CD4-positive, alpha-beta T cell treated with Interleukin-6 for 4 hours (primary cell): ENCODE results near the gene HLA-DRB1.
"Not testable (repeated sequence)": the region's sequence is repeated elsewhere in the genome, so short reads cannot be mapped to it uniquely, and the experiment has no call there.

ENCODE experiments used
- DNase-seq: peaks from one replicate; pipeline ENCODE4 v3.0.0-alpha.2; 2020; ENCODE audit warnings: mixed read lengths

Gene HLA-DRB1

DNA sequence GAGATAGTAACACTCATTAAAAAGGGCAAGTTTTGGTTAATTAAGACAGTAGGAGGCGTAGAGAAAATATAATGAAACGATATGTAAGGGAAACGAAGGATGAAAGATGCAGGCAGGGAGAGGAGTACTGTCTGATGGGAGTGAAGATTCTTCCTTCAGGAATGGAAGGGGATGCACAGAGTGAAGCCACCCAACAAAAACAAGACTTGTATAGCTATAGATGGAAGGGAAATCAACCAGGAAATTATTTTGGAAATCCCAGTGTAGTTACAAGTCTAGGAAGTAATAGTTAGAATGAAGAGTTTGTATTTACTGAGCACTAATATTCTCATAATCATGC lies 19.7 kb upstream of the HLA-DRB1 start:
- no peak for DNase-seq

DNA sequence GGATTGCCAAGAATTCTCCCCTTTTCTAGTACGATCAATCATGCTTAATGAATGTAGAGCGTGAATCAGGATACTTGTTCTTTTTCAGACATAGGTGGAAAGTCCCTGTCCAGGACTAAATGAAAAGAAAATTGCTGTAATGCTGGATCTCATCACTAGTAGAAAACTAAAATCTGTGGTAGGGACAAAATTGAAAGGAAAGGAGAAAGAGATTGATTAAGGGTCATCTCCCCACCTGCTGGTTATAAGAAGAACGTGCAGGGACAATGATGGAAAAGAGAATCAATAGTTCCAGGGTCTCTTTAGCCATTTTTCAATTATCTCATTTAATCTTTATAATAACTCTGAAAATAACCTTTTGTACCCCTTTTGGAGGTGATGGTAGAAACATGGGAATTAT lies 18.7 kb upstream of the HLA-DRB1 start:
- DNase-seq: no peak

DNA sequence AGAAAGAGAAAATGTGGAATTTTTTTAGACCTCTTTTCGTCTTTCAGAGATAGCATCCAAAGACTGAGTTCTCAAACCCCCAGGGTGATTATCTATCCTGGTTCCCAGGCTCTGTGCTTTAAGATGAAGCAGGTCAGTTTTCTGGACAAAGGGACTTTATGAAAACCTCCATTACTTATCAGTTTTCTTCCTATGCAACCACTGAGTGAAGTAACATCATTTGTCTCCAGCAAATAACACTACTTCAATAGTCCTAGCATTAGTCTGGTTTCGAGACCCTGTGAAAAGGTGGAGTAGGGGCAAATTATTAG lies 18.3 kb upstream of the HLA-DRB1 start:
- DNase-seq: no peak

DNA sequence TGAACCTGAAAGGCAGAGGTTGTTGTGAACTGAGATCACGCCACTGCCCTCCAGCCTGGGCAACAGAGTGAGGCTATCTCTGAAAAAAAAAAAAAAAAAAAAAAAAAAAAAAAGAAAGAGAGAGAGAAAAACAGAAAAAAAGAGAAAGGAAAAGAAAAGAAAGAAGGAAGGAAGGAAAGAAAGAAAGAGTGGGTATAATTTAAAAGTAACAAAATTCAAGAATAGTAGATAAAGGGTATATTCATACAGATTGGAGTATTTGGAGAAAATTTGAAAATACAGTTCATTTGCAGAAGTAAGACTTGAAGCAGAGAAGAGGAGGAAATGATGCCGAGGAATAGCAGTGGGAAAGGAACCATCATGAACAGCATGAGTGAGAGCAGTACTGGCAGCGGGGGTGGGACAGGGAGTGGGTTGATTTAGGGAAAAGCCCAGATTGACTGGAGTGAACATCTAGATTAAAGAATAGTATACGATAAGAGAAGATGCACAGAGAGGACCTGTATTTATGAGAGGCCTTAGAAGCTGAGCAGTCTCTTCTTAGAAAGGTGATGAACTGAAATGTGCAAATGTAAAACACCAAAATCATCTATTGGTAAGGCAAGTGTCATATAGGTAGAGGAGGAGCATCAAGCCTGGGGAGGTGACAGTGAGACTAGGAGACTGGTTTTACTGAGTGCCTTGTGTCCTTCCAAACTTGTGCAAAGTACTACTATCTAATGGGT lies 17.8 kb upstream of the HLA-DRB1 start:
- no peak for DNase-seq

DNA sequence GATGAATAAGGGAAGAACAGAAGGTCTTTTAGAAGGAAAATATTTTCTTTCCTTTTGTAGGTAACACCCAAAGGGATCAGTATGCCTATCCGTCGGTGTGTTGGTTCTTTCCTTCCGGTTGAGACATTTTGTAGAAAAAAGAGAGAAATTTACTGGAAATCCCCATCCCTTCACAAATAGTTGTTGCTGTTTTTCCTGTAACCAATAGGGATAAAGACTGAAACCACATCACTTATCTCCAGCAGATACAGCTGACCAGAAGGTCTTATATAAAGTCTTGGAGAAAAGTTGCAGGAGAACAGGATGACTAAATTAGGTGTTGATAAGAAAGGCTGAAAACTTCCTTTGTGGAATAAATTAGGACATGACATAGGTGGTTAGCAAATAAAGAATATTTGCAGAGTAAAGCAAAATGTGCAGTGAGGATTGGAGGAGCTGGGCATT lies 14.8 kb upstream of the HLA-DRB1 start:
- no peak for DNase-seq

DNA sequence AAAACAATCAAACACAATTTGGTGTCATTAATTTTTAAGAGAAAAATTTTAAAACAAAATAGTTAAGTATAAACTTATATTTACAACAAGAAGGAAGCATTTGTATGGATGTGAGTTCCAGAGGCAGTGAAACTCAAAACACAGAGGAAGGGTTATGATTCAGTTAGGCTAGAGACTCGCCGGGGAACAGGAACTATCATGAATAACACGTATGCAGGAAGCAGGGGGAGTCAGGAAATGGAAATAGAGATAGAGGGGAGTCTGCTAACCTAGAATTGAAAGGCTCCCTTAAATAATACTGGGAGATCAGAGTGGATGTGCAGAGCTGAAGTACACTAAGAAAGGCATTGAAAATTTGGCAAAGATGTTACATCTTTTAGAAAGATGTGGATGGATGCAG lies 14.2 kb upstream of the HLA-DRB1 start:
- no peak for DNase-seq

DNA sequence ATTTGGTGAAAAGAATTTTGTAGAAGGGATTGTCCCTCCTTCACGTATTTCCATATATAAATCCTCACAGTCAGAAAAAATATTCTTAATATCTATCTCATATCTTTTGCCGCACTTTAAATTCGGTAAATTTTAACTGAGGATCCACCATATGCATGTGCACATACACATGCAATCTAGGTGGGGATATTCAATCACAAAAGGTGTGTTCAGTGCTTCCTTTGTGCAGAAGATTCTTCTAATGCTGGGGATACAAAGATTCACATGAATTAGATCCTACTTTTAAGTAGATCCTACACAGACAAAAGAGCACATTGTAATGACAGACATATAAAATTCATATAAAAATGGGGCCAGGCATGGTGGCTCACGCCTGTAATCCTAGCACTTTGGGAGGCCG lies 13.6 kb upstream of the HLA-DRB1 start:
- DNase-seq: no peak

DNA sequence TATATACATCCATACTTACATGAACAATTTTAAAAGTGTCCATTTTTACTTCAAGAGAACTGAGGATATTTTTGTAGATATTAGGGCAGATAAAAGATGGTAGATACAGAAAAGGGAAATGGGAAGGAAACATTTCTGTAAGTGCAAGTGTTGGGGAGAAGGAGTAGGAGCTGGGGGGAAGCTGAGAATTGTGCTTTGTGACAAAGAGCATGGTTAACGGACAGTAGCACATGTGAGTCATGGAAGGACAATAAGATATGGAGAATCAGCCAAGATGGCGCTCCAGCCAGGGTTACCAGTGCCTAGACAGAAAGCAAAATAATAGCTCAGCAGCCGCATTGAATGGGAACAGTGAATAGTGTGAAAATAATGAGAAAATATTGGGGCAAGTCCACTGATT lies 12.7 kb upstream of the HLA-DRB1 start:
- no peak for DNase-seq

DNA sequence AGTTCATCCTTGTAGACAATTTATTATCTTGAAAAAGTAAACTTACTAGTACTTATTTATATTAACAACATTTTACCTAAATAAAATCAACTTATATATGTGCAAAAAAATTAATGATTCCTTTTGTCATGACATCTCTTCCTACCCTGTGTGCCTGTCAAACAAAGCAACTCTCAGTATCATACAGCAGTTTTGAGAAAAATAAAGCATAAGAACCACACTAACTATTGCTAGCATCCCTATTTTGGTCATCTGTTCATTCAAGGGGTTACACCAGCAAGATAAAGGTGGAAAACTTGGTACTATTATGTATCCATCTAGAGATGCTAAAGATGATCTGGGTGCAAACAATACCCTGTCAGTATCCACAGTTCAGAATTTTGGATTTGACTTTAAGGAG lies 7.4 kb upstream of the HLA-DRB1 start:
- DNase-seq: no peak

DNA sequence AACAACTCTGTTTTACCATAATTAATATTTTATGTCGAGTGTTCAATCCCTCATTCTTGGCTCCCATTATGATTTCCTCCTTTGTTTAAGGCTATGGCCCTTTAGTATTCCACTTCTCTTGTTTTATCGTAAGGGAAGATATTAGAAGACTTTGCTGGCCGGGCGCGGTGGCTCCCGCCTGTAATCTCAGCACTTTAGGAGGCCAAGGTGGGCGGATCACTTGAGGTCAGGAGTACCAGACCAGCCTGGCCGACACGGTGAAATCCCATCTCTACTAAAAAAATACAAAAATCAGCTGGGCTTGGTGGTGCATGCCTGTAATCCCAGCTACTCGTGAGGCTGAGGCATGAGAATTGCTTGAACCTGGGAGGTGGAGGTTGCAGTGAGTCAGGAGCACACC lies 1.1 kb upstream of the HLA-DRB1 start:
- not testable (repeated sequence) for DNase-seq

DNA sequence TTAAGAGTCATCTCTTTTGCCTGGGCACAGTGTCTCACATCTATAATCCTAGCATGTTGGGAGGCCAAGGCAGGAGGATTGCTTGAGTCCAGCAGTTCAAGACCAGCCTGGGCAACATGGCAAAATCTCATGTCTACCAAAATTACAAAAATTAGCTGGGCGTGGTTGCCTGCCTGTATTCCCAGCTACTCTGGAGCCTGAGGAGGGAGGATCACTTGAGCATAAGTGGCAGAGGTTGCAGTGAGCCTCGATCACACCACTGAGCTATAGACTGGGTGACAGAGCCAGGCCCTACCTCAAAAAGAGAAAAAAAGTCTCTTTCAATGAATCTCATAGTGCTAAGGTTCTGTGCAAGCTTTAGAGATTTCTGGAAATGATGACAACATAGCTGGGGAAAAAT lies 1.5 kb downstream of the HLA-DRB1 start:
- no peak for DNase-seq

DNA sequence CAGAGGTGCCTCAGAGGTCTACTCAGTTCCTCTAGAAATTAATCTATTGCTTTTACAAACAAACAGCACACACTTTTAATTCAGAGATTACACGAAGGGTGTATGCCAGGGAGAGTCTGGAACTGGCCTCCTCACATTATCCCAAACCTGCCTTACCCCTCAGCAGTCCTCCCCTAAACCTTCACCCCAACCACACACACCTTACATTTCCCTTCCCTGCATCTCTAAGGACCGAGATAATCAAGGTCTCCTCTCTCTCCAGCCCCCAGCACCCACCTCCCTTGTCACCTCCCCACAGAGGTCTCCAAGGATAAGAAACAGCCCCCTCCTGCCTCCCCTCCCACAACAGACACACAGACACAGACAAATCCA lies 6.1 kb downstream of the HLA-DRB1 start:
- DNase-seq: no peak

DNA sequence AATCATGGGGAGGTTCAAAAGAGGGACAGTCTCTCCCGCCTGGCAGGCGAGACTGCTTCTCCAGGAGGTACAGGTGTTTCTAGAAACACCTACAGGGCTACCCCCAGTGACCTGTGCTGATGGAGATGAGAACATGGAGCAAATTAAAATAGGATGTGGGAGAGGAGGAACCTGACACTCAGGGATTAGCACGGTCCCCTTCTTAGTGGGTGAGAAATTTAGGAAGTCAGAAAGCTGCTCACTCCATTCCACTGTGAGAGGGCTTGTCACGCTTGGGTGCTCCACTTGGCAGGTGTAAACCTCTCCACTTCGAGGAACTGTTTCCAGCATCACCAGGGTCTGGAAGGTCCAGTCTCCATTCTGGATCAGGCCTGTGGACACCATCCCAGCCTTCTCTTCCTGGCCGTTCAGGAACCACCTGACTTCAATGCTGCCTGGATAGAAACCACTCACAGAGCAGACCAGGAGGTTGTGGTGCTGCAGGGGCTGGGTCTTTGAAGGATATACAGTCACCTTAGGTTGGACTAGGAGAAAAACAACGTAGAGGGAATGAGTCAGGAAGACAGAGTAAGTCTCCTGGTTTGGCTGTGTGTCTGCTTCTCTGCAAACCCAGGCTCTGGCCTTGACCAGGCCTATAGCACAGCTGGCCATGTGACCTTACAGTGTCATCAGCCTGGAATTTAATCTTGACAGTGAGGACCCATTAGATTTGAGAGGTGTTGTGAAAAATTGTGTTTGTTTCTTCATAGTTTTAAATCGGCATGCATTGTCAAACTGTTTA lies 8.1 kb downstream of the HLA-DRB1 start:
- no peak for DNase-seq

DNA sequence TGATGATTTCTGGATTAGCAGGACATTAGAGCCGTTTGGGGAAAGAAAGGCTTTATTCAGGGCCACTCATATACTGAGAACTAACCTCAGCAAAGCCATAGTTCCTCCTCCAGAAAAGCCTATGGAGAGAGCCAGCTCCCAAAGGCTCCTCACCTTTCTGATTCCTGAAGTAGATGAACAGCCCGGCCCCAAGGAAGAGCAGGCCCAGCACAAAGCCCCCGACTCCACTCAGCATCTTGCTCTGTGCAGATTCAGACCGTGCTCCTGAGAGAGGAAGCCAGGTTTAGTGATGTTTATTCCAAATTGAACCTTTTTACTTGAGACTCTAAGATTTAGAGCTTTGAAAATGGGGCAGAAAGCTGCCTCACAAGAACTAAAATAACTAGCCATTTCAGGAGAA lies 9.1 kb downstream of the HLA-DRB1 start:
- no peak for DNase-seq

DNA sequence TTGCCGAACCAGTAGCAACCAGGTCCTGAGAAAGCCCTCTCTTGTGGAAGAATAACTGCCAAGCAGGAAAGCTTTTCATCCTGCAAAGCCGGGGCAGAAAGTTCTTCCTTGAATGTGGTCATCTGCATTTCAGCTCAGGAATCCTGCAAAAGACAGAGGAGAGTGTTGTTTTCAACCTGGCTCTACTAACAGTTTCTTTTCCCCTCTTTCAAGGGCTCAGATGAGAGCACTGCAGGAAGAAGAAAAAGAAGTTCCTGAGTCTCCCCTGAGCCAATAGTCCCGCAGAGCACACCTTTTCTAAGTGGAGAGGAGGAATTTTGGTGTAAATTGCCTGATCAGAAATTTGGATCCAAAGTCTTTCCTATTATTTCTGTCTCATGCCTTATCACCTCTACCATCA lies 10.7 kb downstream of the HLA-DRB1 start:
- DNase-seq: no peak

DNA sequence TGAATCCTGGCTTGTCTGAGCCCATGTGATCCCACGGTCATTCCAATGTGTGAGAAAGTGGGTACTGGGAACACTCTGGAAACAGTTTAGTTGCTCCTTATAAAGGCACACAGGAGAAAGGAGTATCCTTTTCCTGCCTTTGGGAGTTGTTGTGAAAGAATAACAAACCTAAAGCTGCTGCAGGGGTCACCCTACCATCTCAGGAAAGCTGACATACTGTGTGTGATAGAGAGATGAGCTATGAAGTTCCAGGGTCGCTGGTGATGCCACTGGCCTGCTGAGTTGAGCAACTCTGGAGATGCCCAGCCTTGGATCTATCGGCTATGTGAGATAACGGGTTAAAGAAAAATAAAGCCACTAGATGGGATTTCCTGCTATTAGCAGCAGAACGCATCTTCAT lies 12.2 kb downstream of the HLA-DRB1 start:
- DNase-seq: not testable (repeated sequence)

DNA sequence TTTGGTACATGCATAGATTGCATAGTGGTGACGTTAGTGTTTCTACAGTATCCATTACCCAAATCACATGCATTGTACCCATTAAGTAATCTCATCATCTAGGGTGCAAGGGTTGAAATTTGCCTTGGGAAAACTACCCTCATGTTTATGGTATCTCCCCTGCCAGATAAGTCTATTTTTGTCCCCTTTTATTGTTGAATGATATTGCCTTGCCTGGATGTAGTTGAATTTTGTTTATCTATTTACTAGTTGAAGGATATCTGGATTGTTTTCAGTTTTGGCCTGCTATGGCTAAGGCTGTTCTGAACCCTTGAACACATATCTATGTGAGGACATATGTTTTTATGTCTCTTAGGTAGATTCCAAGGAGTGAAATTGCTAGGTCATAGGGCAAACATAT lies 13.4 kb downstream of the HLA-DRB1 start:
- DNase-seq: no peak

DNA sequence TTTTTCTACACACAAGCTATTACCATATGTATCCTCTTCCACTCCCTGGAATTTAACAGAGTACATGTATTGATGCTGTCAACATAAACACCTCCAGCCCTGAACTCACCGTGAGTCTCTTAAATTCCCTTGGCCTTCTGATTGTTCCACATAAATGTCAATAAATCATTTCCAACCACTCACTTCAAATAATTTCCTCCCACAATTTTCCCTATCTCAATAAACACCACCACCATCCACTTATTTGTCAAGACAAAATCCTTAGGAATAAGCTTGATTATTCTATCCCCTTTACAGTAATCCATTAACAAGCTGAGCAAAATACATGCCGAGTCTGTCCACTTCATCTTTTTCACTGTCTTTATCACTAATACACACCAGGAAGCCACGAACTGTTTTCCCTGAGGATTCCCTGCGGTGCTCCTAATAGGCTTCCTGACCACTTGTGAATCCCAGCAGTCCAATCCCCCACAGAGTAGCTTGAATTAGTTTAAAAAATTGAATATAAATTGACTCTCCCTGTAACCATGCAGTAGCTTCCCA lies 19.2 kb downstream of the HLA-DRB1 start:
- no peak for DNase-seq

DNA sequence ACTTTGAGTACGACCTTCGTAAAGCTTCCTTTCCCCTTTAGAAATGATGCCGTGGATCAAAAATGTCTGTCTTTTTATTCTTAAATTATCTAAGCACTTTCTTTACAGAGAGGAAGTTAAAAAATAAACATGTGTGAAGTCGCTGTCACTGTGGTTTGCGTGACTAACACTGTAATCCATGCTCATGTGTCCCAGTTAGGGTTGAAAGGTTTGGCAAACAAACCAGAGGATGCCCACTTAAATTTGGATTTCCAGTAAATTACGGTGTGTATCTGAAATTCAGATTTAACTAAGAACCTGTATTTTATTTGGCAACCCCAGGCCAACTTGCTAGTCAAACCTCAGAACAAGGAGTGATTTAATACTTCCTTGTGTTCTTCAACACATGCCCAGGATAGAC lies 21.1 kb downstream of the HLA-DRB1 start:
- no peak for DNase-seq

DNA sequence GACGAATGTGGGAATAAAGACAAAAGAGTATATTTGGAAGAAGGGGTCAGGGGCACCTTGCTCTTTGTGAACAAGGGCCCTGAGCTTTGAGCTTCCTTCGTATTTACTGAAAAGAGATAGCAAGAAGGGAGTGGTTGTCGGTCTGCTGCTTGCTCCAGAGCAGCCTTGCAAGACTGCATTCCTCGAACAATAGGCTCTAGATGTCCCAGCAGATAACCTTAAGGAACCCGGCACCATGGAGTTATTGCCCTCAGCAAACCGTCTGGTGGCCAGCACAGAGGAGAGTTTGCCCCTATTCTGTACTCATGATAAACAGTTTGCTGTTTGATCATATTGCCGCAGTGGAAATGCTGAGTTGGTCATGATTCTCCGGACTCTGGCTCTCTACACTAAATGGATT lies 22.7 kb downstream of the HLA-DRB1 start:
- DNase-seq: no peak

DNA sequence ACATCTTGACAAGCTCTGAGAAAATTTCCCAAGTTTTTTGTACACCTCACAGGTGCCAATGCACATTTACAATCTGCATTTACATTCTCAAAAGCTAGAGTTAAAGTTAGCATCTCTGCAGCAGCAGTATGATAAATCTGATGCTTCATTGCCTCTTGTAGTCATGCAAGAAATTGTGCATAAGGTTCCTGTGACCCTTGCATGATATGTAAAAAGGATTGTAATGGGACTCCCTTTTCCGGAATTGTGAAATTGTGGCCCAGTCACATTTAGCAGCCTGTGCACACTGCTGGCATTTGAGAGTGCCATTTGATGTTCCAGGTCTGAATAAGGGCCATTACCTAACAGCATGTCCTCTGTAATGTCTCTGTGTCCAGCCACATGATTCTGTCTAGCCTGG lies 24.1 kb downstream of the HLA-DRB1 start:
- DNase-seq: no peak

DNA sequence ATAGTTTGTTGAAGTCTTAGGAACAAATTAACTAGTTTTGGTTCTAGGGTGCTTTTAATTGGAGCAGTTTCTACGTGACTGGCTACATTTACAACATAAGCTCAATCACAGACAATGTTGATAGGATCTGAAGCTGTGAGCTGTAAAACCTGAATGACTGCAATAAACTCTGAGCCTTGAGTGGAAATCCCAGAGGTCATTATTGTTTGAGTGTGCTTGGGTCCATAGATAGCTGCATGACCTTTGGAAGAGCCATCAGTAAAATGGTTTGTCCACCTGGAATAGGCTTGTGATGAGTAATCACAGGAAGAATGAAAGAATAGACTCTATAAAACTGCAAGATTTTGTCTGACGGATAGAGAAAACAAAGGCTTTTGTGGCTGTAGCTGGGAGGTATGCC lies 26.7 kb downstream of the HLA-DRB1 start:
- no peak for DNase-seq

DNA sequence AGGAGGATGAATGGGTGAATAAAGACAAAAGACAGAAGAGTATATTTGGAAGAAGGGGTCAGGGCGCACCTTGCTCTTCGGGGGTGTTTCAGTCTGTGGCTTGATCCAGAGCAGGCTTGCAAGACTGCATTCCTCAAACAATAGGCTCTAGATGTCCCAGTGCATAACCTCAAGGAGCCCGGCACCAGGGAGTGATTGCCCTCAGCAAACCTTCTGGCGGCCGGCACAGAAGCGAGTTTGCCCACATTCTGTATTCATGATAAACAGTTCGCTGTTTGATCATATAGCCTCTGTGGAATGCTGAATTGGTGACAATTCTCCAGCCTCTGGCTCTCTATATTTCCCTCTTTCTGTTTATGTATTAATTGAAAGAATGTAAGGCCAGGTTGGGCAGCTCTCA lies 29.9 kb downstream of the HLA-DRB1 start:
- no peak for DNase-seq

DNA sequence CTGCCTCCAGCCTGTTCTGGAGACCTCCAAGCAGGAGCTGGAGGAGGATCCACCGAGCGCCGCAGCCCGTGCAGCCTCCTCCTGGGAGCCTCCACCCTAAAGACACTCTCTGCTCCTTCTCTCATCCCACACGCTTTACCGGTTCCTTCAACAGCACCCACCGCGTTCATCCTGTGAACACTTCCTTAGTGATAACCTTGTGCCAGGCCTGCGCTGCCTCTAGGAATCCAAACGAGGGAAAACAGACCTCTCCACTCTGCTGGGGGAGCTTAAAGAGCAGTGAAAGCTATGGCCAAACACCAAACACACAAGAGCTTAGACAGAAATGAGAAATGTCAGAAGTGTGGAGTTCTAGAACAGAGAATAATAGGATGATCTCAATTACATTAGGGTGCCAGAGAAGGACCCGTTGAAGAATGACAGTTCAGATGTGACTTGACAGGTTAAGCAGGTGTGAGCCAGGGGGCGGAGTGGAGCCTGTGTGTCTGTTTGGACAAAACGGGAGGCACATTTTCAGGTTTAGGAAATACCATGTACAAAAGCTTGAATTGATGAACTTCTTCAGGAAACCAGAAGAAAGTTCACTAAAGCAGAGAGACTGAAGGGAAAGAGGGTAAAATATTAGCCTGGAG lies 31.1 kb downstream of the HLA-DRB1 start:
- no peak for DNase-seq
